ENCODE measurements around the gene BMP6. TPM values are rescaled to one million over a fixed set of nuclear protein-coding genes. Genes with fewer than 3 reads are reported as not detected.
A peak's percentile ranks its signal among the peaks of the same experiment; 100 is the strongest.

Gene BMP6
- total RNA-seq, 1 experiment from 2014 or later = 0.15 TPM

GRCh38 chr6:7728855-7729590 lies 3.1 kb downstream of the BMP6 start:
- Histone ChIP-seq H3K9me3 (ENCODE audit: low read length) (no peaks in the 10 kb centered on the region), H3K9ac (ENCODE audit: low read length) (peak overlapping the region; percentile 4; the same call in 1 of the 2 replicates), H3K4me2 (ENCODE audit: low read length) (peak overlapping the region; percentile 96), H3K79me2 (ENCODE audit: low read length) (no peaks in the 10 kb centered on the region), H3K27me3 (ENCODE audit: low read length) (peaks cover 36% of the 10 kb centered on the region), H3F3A (ENCODE audit: low read length, unreplicated experiment) (peaks cover 5% of the 10 kb centered on the region), H4K20me1 (ENCODE audit: low read length) (no peaks in the 10 kb centered on the region), H3K4me1 (ENCODE audit: insufficient read depth, low read length) (peaks cover 58% of the 10 kb centered on the region), H3K4me3 (ENCODE audit: low read length) (peak overlapping the region; percentile 67), H2AFZ (ENCODE audit: low read length) (peak overlapping the region; percentile 69; the same call in 1 of the 2 replicates), H3K27ac (ENCODE audit: low read length) (peak overlapping the region; percentile 14; the same call in 1 of the 2 replicates), H3K36me3 (ENCODE audit: low read depth, low read length) (no peaks in the 10 kb centered on the region), H3K9me2 (replicated peaks; ENCODE audit: low read length) (no peaks in the 10 kb centered on the region)
- TF ChIP-seq EZH2 (IDR thresholded peaks at IDR 0.05; ENCODE audit: low read length, unreplicated experiment) (no peak), EZH2phosphoT487 (IDR thresholded peaks at IDR 0.05; ENCODE audit: borderline replicate concordance, low read length) (no peak), CTCF (conservative IDR thresholded peaks at IDR 0.05; ENCODE audit: low read depth, low read length) (no peak)
- CTCF ChIA-PET = interaction anchor here (0.6 kb wide), 1 partner anchor 58 kb away, joined by 4 read pairs; no protein-coding TSS in a partner anchor
- peak; percentile 68 for DNase-seq
- intact Hi-C loops (cut with micrococcal nuclease) = no loop called here
- BruUV-seq (replicated peaks) = no TSS peak
- no peak for ATAC-seq
- POLR2A ChIA-PET (ENCODE audit: unreplicated experiment) = no interaction called here

GRCh38 chr6:7730001-7730783 lies 4.3 kb downstream of the BMP6 start:
- intact Hi-C loops (cut with micrococcal nuclease) = loop anchor here (5.0 kb wide), 1 partner anchor 37 kb away; no protein-coding TSS in a partner anchor
- peaks cover 26% of the 10 kb centered on the region for H3K27me3 ChIP-seq (ENCODE audit: low read length)
- peak overlapping the region; percentile 96 for H3K4me2 ChIP-seq (ENCODE audit: low read length)
- DNase-seq (peak; percentile 10), ATAC-seq (no peak)
- peak overlapping the region; percentile 53; the same call in 1 of the 2 replicates for H2AFZ ChIP-seq (ENCODE audit: low read length)
- peaks cover 5% of the 10 kb centered on the region for H3F3A ChIP-seq (ENCODE audit: low read length, unreplicated experiment)
- H3K9me2 ChIP-seq (replicated peaks; ENCODE audit: low read length) = no peaks in the 10 kb centered on the region
- H3K27ac ChIP-seq (ENCODE audit: low read length) = peak overlapping the region; percentile 67
- H3K4me3 ChIP-seq (ENCODE audit: low read length) = peak overlapping the region; percentile 38; the same call in 1 of the 2 replicates
- H3K79me2 ChIP-seq (ENCODE audit: low read length) = no peaks in the 10 kb centered on the region
- CTCF ChIA-PET = no interaction called here
- H3K4me1 ChIP-seq (ENCODE audit: insufficient read depth, low read length) = peaks cover 58% of the 10 kb centered on the region
- POLR2A ChIA-PET (ENCODE audit: unreplicated experiment) = no interaction called here
- no peaks in the 10 kb centered on the region for H4K20me1 ChIP-seq (ENCODE audit: low read length)
- no TSS peak for BruUV-seq (replicated peaks)
- no peaks in the 10 kb centered on the region for H3K36me3 ChIP-seq (ENCODE audit: low read depth, low read length)
- TF ChIP-seq EZH2 (IDR thresholded peaks at IDR 0.05; ENCODE audit: low read length, unreplicated experiment) (no peak), CTCF (conservative IDR thresholded peaks at IDR 0.05; ENCODE audit: low read depth, low read length) (no peak), EZH2phosphoT487 (IDR thresholded peaks at IDR 0.05; ENCODE audit: borderline replicate concordance, low read length) (no peak)
- H3K9me3 ChIP-seq (ENCODE audit: low read length) = no peaks in the 10 kb centered on the region
- H3K9ac ChIP-seq (ENCODE audit: low read length) = peak overlapping the region; percentile 4; the same call in 1 of the 2 replicates

Data from PC-3 (cell line).